Measurements from ENCODE around the gene SHB.

The SHB gene

GRCh38 chr9:38062106-38062497 is 6.9 kb downstream of the SHB start:
- no peaks in the 10 kb centered on the region; the same call in 1 of the 2 replicates for H3K36me3 ChIP-seq (ENCODE audit: control insufficient read depth, insufficient read depth, low read length)

GRCh38 chr9:38061326-38061977 is 7.6 kb downstream of the SHB start:
- H3K27ac ChIP-seq (ENCODE audit: low read depth, low read length) = no peak overlapping the region
- no peak overlapping the region for H3K4me3 ChIP-seq (ENCODE audit: low read depth, low read length)
- H3K27me3 ChIP-seq (ENCODE audit: control insufficient read depth, insufficient read depth, low read length) = no peaks in the 10 kb centered on the region
- H3K4me1 ChIP-seq (ENCODE audit: control insufficient read depth, insufficient read depth, low read length) = peaks cover 55% of the 10 kb centered on the region
- no peak overlapping the region for H3K9ac ChIP-seq (ENCODE audit: low read depth, low read length)
- H3K36me3 ChIP-seq (ENCODE audit: control insufficient read depth, insufficient read depth, low read length) = no peaks in the 10 kb centered on the region; the same call in 1 of the 2 replicates
- H3K9me3 ChIP-seq (ENCODE audit: control insufficient read depth, insufficient read depth, low read length) = no peaks in the 10 kb centered on the region

More at GRCh38 chr9:38062106-38062497, 6.9 kb downstream of the SHB start:
- H3K27me3 ChIP-seq (ENCODE audit: control insufficient read depth, insufficient read depth, low read length) = peaks cover 2% of the 10 kb centered on the region; the same call in 1 of the 2 replicates
- H3K27ac ChIP-seq (ENCODE audit: low read depth, low read length) = no peak overlapping the region
- no peak overlapping the region for H3K4me3 ChIP-seq (ENCODE audit: low read depth, low read length)
- peaks cover 56% of the 10 kb centered on the region for H3K4me1 ChIP-seq (ENCODE audit: control insufficient read depth, insufficient read depth, low read length)
- H3K9ac ChIP-seq (ENCODE audit: low read depth, low read length) = no peak overlapping the region
- H3K9me3 ChIP-seq (ENCODE audit: control insufficient read depth, insufficient read depth, low read length) = no peaks in the 10 kb centered on the region

DNA sequence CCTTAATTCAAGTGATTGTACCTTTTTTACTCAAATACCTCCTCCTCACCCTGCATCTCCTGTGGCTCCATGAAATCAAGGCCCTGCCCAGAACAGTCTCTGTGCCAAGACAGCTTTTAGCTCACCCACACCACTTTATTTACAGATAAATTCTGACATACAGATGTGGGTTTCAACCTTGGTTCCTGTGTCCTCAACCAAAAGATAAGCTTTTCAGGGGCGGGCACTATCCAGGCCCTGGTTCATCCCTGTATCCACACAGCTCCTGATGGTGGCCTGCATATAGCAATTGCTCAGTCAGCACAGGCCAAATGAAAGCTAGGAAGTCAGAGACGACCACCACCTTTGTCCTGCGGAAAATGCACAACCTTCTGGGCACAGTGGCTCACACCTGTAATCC is 8.3 kb downstream of the SHB start:
- Histone ChIP-seq H3K36me3 (ENCODE audit: control insufficient read depth, insufficient read depth, low read length) (no peaks in the 10 kb centered on the region; the same call in 1 of the 2 replicates), H3K4me3 (ENCODE audit: low read depth, low read length) (no peak overlapping the region), H3K9ac (ENCODE audit: low read depth, low read length) (no peak overlapping the region), H3K4me1 (ENCODE audit: control insufficient read depth, insufficient read depth, low read length) (peaks cover 47% of the 10 kb centered on the region), H3K27me3 (ENCODE audit: control insufficient read depth, insufficient read depth, low read length) (no peaks in the 10 kb centered on the region), H3K27ac (ENCODE audit: low read depth, low read length) (no peak overlapping the region), H3K9me3 (ENCODE audit: control insufficient read depth, insufficient read depth, low read length) (no peaks in the 10 kb centered on the region)

- Histone ChIP-seq H3K27me3 (ENCODE audit: control insufficient read depth, insufficient read depth, low read length) (no peaks in the 10 kb centered on the region), H3K36me3 (ENCODE audit: control insufficient read depth, insufficient read depth, low read length) (no peaks in the 10 kb centered on the region; the same call in 1 of the 2 replicates), H3K4me3 (ENCODE audit: low read depth, low read length) (no peak overlapping the region), H3K27ac (ENCODE audit: low read depth, low read length) (peak overlapping the region; percentile 46), H3K4me1 (ENCODE audit: control insufficient read depth, insufficient read depth, low read length) (peaks cover 38% of the 10 kb centered on the region), H3K9me3 (ENCODE audit: control insufficient read depth, insufficient read depth, low read length) (no peaks in the 10 kb centered on the region), H3K9ac (ENCODE audit: low read depth, low read length) (no peak overlapping the region)
Observed at GRCh38 chr9:38059233-38059936, 9.6 kb downstream of the SHB start.

GRCh38 chr9:38058452-38059232 is 10.4 kb downstream of the SHB start:
- no peaks in the 10 kb centered on the region for H3K9me3 ChIP-seq (ENCODE audit: control insufficient read depth, insufficient read depth, low read length)
- no peaks in the 10 kb centered on the region for H3K27me3 ChIP-seq (ENCODE audit: control insufficient read depth, insufficient read depth, low read length)
- peak overlapping the region; percentile 48 for H3K27ac ChIP-seq (ENCODE audit: low read depth, low read length)
- H3K36me3 ChIP-seq (ENCODE audit: control insufficient read depth, insufficient read depth, low read length) = no peaks in the 10 kb centered on the region; the same call in 1 of the 2 replicates
- H3K4me1 ChIP-seq (ENCODE audit: control insufficient read depth, insufficient read depth, low read length) = peaks cover 38% of the 10 kb centered on the region
- H3K4me3 ChIP-seq (ENCODE audit: low read depth, low read length) = no peak overlapping the region
- H3K9ac ChIP-seq (ENCODE audit: low read depth, low read length) = no peak overlapping the region

DNA sequence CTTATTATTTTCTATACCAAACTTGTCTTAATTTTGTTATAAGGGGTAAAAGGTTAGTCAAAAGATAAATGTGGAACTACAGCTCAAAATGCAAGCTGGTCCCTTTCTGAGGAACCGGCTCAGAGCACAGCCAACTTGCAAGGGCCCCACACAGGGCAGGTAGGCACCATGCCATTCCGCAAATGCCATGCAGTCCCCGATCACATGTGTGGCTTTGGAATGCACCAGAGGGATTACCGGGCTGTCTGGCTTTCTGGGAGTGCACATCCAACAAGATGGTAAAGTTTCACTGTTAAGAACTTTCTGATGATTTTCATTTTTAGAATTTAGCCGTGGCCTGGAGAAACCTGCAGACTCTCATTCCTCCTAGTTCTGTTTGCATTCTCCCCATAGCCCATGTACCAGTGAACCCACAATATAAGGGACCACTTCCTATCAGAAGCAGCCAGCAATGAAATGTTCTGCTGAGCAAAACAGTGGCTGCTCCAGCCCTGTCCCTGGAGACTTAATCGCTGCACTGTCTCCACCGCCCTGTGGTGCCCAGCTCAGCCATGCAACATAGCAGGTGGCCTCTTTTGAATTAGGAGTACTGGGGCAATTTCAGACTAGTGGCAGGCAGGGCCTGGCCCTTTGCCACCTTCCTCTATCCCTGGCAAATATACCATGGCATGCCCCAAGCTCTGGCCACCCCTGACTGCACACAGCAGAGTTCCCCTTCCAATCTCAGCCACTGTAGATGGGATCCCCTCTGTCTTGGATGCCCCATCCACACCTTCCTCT is 11.4 kb downstream of the SHB start:
- no peak overlapping the region for H3K27ac ChIP-seq (ENCODE audit: low read depth, low read length)
- H3K36me3 ChIP-seq (ENCODE audit: control insufficient read depth, insufficient read depth, low read length) = no peaks in the 10 kb centered on the region; the same call in 1 of the 2 replicates
- no peak overlapping the region for H3K9ac ChIP-seq (ENCODE audit: low read depth, low read length)

GRCh38 chr9:38054653-38055052 is 14.4 kb downstream of the SHB start:
- Histone ChIP-seq H3K4me3 (ENCODE audit: low read depth, low read length) (no peak overlapping the region), H3K9ac (ENCODE audit: low read depth, low read length) (no peak overlapping the region), H3K36me3 (ENCODE audit: control insufficient read depth, insufficient read depth, low read length) (no peaks in the 10 kb centered on the region), H3K27ac (ENCODE audit: low read depth, low read length) (no peak overlapping the region), H3K4me1 (ENCODE audit: control insufficient read depth, insufficient read depth, low read length) (peaks cover 33% of the 10 kb centered on the region), H3K27me3 (ENCODE audit: control insufficient read depth, insufficient read depth, low read length) (no peaks in the 10 kb centered on the region), H3K9me3 (ENCODE audit: control insufficient read depth, insufficient read depth, low read length) (no peaks in the 10 kb centered on the region)

More for the DNA sequence above, 11.4 kb downstream of the SHB start:
- Histone ChIP-seq H3K4me1 (ENCODE audit: control insufficient read depth, insufficient read depth, low read length) (peaks cover 29% of the 10 kb centered on the region), H3K9me3 (ENCODE audit: control insufficient read depth, insufficient read depth, low read length) (no peaks in the 10 kb centered on the region), H3K27me3 (ENCODE audit: control insufficient read depth, insufficient read depth, low read length) (no peaks in the 10 kb centered on the region), H3K4me3 (ENCODE audit: low read depth, low read length) (no peak overlapping the region)

DNA sequence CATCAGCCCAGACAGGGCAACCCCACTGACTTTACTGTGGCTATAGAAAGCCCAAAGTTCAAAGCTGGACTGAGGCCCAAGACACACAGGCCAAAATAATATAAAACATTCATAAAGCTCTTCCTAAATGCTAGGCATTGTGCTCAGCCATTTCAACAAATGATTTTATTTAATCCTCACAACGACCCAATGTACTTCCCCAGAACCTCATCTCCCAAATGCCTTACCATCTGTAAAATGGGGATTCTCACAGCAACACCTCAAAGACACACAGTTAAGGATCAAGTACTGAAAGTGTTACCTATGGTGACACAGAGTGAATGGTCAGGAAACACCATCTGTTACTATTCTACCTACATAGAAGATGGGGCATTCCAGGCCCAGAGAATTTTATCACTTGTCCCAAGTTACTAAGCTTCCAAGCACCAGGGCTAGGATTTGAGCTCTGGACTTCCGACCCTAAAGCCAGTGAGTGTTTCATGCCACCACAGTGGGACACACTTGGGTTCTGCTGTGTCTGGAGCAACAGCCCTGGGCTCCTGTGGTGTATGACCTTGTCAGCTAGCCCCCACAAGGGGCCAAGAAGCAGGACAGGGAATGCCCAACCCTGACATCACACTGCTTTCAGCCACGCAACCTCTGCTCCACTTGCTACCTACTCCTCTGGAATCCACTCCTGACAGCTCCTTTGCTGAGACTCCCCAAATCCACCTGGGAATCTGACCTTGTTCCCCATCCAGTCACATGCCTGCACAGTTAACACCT is 15.1 kb downstream of the SHB start:
- H3K27ac ChIP-seq (ENCODE audit: low read depth, low read length) = no peak overlapping the region
- no peak overlapping the region for H3K4me3 ChIP-seq (ENCODE audit: low read depth, low read length)
- peaks cover 33% of the 10 kb centered on the region for H3K4me1 ChIP-seq (ENCODE audit: control insufficient read depth, insufficient read depth, low read length)

GRCh38 chr9:38051780-38052546 is 17.1 kb downstream of the SHB start:
- H3K9ac ChIP-seq (ENCODE audit: low read depth, low read length) = no peak overlapping the region
- peaks cover 34% of the 10 kb centered on the region for H3K4me1 ChIP-seq (ENCODE audit: control insufficient read depth, insufficient read depth, low read length)
- no peaks in the 10 kb centered on the region for H3K27me3 ChIP-seq (ENCODE audit: control insufficient read depth, insufficient read depth, low read length)
- H3K27ac ChIP-seq (ENCODE audit: low read depth, low read length) = no peak overlapping the region
- H3K4me3 ChIP-seq (ENCODE audit: low read depth, low read length) = no peak overlapping the region
- H3K9me3 ChIP-seq (ENCODE audit: control insufficient read depth, insufficient read depth, low read length) = no peaks in the 10 kb centered on the region
- no peaks in the 10 kb centered on the region for H3K36me3 ChIP-seq (ENCODE audit: control insufficient read depth, insufficient read depth, low read length)

More for the DNA sequence above, 15.1 kb downstream of the SHB start:
- Histone ChIP-seq H3K9me3 (ENCODE audit: control insufficient read depth, insufficient read depth, low read length) (no peaks in the 10 kb centered on the region), H3K9ac (ENCODE audit: low read depth, low read length) (no peak overlapping the region), H3K27me3 (ENCODE audit: control insufficient read depth, insufficient read depth, low read length) (no peaks in the 10 kb centered on the region), H3K36me3 (ENCODE audit: control insufficient read depth, insufficient read depth, low read length) (no peaks in the 10 kb centered on the region)

Data from HUES48 (cell line).